Muscle layer of duodenum (tissue), 2 donors: Measurements from ENCODE around the gene IL2RA.

Experiments
- H3K27ac ChIP-seq: one replicate; pipeline ENCODE4 v1.7.0; 2013; ENCODE audit warnings: mild to moderate bottlenecking, low read length
- H3K27me3 ChIP-seq: one replicate; pipeline ENCODE4 v1.7.0; 2013; ENCODE audit warnings: low read depth, mild to moderate bottlenecking, control low read depth, low read length
- H3K36me3 ChIP-seq, 2 donors: one replicate each; pipeline ENCODE4 v1.7.0; 2013; ENCODE audit warnings: low read length in 2 of 2, control low read depth in 1 of 2, mild to moderate bottlenecking in 1 of 2; ENCODE audit not compliant: insufficient read depth in 2 of 2, control insufficient read depth in 1 of 2
- H3K4me1 ChIP-seq, 2 donors: one replicate each; pipeline ENCODE4 v1.7.0; 2013; ENCODE audit warnings: low read length in 2 of 2, mild to moderate bottlenecking in 2 of 2, control low read depth in 1 of 2, moderate library complexity in 1 of 2; ENCODE audit not compliant: insufficient read depth in 2 of 2, control insufficient read depth in 1 of 2
- H3K4me3 ChIP-seq, 2 donors: one replicate each; pipeline ENCODE4 v1.7.0; 2013; ENCODE audit warnings: low read length in 2 of 2, low read depth in 1 of 2, mild to moderate bottlenecking in 1 of 2
- H3K9me3 ChIP-seq, 2 donors: one replicate each; pipeline ENCODE4 v1.7.0; 2013; ENCODE audit warnings: low read length in 2 of 2, control low read depth in 1 of 2, mild to moderate bottlenecking in 1 of 2; ENCODE audit not compliant: control insufficient read depth in 1 of 2
- donor health status: healthy.

IL2RA gene

DNA sequence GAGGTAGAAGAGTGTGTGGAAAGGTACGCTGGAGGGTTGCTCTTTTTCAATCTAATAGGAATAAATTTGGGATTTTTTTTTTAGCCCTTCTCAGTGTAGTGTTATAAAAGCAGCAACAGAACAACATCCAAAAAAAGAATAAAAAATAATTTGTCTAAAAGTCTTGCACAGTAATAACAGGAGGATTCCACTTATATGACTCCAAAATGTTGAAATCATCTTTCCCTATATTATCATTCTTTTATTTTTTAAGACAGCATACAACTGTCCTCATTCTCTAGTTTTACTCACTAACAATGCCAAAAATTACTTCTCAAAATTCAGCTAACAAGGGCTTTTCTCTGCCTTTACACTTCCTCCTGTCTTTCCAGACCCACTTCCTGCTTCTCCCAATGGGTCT, 27.8 kb downstream of the IL2RA start:
- no peaks in the 10 kb centered on the region for H3K27me3 ChIP-seq
- H3K27ac ChIP-seq = peak overlapping the region; percentile 24
- H3K4me3 ChIP-seq = no peak overlapping the region
- H3K4me1 ChIP-seq = peaks cover 0 to 6% of the 10 kb centered on the region in 2 donors
- peaks cover 0 to 7% of the 10 kb centered on the region in 2 donors for H3K9me3 ChIP-seq
- no peaks in the 10 kb centered on the region for H3K36me3 ChIP-seq

GRCh38 chr10:6033954-6034353, 28.2 kb downstream of the IL2RA start:
- peaks cover 0 to 6% of the 10 kb centered on the region in 2 donors for H3K4me1 ChIP-seq
- H3K4me3 ChIP-seq = no peak overlapping the region
- H3K36me3 ChIP-seq = no peaks in the 10 kb centered on the region
- H3K27me3 ChIP-seq = no peaks in the 10 kb centered on the region
- H3K27ac ChIP-seq = peak overlapping the region; percentile 28
- peaks cover 0 to 7% of the 10 kb centered on the region in 2 donors for H3K9me3 ChIP-seq

GRCh38 chr10:6030940-6031339, 31.2 kb downstream of the IL2RA start:
- H3K27ac ChIP-seq = no peak overlapping the region

GRCh38 chr10:6030217-6030616, 31.9 kb downstream of the IL2RA start:
- no peaks in the 10 kb centered on the region for H3K27me3 ChIP-seq
- H3K27ac ChIP-seq = no peak overlapping the region
- peaks cover 0 to 6% of the 10 kb centered on the region in 2 donors for H3K4me1 ChIP-seq
- H3K9me3 ChIP-seq = peaks cover 0 to 7% of the 10 kb centered on the region in 2 donors
- no peaks in the 10 kb centered on the region for H3K36me3 ChIP-seq
- H3K4me3 ChIP-seq = no peak overlapping the region

More at GRCh38 chr10:6030940-6031339, 31.2 kb downstream of the IL2RA start:
- Histone ChIP-seq H3K4me1 (peaks cover 0 to 6% of the 10 kb centered on the region in 2 donors), H3K4me3 (no peak overlapping the region), H3K36me3 (no peaks in the 10 kb centered on the region), H3K9me3 (peaks cover 0 to 7% of the 10 kb centered on the region in 2 donors), H3K27me3 (no peaks in the 10 kb centered on the region)

DNA sequence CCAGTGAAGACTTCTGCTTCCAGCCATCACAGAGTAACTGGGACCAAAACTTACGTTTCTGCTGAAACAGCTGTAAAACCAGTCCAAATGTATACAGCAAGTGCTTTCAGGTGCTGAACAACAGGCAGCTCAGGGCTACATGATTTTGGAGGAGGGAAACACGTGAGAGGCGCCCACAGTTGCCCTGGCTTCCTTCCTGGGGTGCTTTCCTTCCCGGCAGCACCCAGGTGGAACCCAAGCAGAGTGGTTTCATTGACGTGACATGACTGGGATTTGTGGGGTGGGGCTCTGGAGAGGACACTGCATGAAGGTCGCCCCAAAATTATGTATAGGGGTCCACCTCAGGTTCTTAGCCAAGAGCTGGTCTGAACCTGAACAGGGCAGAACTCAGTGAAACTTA, 34.2 kb downstream of the IL2RA start:
- Histone ChIP-seq H3K27ac (no peak overlapping the region), H3K4me3 (no peak overlapping the region), H3K9me3 (peaks cover 0 to 7% of the 10 kb centered on the region in 2 donors), H3K36me3 (no peaks in the 10 kb centered on the region), H3K4me1 (no peaks in the 10 kb centered on the region), H3K27me3 (no peaks in the 10 kb centered on the region)

- Histone ChIP-seq H3K9me3 (peaks cover 0 to 4% of the 10 kb centered on the region in 2 donors), H3K4me1 (no peaks in the 10 kb centered on the region), H3K27me3 (no peaks in the 10 kb centered on the region), H3K27ac (no peak overlapping the region), H3K36me3 (no peaks in the 10 kb centered on the region), H3K4me3 (no peak overlapping the region)
Observed at GRCh38 chr10:6025683-6026255, 36.4 kb downstream of the IL2RA start.

DNA sequence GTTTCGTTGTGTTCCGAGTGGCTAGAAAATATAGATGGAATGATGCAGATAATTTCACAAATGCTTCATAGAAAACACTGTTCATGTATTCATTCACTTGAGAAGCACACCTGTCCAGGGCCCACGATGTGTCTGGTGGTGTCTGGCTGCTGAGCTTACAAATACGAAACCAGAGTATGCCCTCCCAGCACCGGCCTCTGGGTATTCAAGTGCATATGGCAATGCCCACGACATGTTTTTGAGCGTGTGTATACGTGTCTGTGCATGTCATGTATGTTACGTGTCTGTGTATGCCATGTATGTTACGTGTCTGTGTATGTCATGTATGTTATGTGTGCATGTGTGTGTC, 37.9 kb downstream of the IL2RA start:
- no peak overlapping the region for H3K4me3 ChIP-seq
- H3K27me3 ChIP-seq = no peaks in the 10 kb centered on the region
- H3K9me3 ChIP-seq = no peaks in the 10 kb centered on the region
- H3K27ac ChIP-seq = no peak overlapping the region
- H3K4me1 ChIP-seq = no peaks in the 10 kb centered on the region
- no peaks in the 10 kb centered on the region for H3K36me3 ChIP-seq

- no peaks in the 10 kb centered on the region for H3K9me3 ChIP-seq
- H3K4me3 ChIP-seq = no peak overlapping the region
- H3K27ac ChIP-seq = no peak overlapping the region
- no peaks in the 10 kb centered on the region for H3K27me3 ChIP-seq
- no peaks in the 10 kb centered on the region for H3K4me1 ChIP-seq
- no peaks in the 10 kb centered on the region for H3K36me3 ChIP-seq
Observed at GRCh38 chr10:6023661-6024333, 38.4 kb downstream of the IL2RA start.

GRCh38 chr10:6022660-6023059, 39.5 kb downstream of the IL2RA start:
- no peaks in the 10 kb centered on the region for H3K4me1 ChIP-seq
- no peak overlapping the region for H3K4me3 ChIP-seq
- H3K27ac ChIP-seq = no peak overlapping the region

DNA sequence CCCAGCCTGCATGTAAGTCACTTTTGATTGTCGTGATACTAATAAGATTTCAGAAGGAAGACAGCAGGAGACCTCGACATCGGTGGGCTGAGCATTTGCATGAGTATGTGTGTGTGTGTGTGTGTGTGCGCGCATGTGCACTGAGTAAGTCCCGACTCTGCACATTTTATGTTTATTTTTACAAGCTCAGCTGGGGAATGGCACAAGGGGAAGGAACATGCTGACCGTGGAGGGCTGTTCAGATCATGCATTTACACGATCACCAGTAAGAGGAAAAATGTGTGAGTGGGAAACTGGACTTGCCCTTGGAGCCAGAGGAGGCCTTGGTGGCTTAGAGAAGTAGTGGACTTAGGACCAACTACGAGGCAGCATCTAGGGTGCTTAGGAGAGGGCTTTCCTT, 41.3 kb downstream of the IL2RA start:
- no peaks in the 10 kb centered on the region for H3K9me3 ChIP-seq
- no peaks in the 10 kb centered on the region for H3K27me3 ChIP-seq
- no peak overlapping the region for H3K27ac ChIP-seq
- no peaks in the 10 kb centered on the region for H3K36me3 ChIP-seq
- H3K4me1 ChIP-seq = no peaks in the 10 kb centered on the region
- H3K4me3 ChIP-seq = no peak overlapping the region

More at GRCh38 chr10:6022660-6023059, 39.5 kb downstream of the IL2RA start:
- no peaks in the 10 kb centered on the region for H3K9me3 ChIP-seq
- no peaks in the 10 kb centered on the region for H3K27me3 ChIP-seq
- no peaks in the 10 kb centered on the region for H3K36me3 ChIP-seq

DNA sequence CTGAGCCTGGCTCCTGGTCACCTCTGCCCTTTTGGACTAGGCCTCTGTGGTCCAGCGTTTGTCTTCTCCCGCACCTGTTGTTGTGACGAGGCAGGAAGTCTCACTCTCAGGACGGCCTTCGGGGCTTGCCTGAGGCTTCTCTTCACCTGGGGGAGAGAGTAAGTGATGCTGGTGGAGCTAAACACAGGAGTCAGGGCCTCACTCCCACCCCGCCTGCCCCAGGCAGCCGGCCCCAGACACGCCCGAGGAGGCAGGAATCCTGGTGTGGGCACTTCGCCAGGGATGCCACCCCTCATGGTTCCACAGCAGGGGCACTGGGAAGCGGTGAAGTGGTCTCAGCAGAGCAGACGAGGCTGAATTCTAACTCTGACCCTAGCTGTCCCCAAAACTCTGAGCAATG, 42.4 kb downstream of the IL2RA start:
- Histone ChIP-seq H3K27ac (no peak overlapping the region), H3K36me3 (no peaks in the 10 kb centered on the region), H3K27me3 (no peaks in the 10 kb centered on the region), H3K9me3 (no peaks in the 10 kb centered on the region), H3K4me1 (no peaks in the 10 kb centered on the region), H3K4me3 (no peak overlapping the region)
